GM12873 (cell line): Measurements from ENCODE around the gene NACA2.

Experiments
- TF ChIP-seq, protein P1 (sequence below): IDR thresholded peaks from 2 replicates; pipeline ENCODE4 v1.5.1; 2012; ENCODE audit warnings: low read depth, mild to moderate bottlenecking, moderate library complexity, low read length, control low read depth; ENCODE audit not compliant: insufficient read depth; ENCODE audit errors: missing control alignments

Gene NACA2

DNA sequence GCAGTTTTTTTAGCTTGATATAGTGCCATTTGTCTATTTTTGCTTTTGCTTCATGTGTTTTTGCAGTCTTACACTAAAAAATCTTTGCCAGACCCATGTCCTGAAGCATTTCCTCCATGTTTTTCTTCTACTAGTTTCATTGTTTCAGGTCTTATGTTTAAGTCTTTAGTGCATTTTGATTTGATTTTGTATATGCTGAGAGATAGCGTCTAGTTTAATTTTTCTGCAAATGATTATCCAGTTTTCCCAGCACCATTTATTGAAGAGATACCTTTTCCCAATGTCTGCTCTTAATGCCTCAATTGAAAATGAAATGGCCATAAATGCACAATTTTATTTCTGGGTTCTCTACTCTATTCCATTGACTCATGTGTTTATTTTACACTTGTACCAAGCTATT, 40.8 kb upstream of the NACA2 start:
- TF ChIP-seq, protein P1, sequence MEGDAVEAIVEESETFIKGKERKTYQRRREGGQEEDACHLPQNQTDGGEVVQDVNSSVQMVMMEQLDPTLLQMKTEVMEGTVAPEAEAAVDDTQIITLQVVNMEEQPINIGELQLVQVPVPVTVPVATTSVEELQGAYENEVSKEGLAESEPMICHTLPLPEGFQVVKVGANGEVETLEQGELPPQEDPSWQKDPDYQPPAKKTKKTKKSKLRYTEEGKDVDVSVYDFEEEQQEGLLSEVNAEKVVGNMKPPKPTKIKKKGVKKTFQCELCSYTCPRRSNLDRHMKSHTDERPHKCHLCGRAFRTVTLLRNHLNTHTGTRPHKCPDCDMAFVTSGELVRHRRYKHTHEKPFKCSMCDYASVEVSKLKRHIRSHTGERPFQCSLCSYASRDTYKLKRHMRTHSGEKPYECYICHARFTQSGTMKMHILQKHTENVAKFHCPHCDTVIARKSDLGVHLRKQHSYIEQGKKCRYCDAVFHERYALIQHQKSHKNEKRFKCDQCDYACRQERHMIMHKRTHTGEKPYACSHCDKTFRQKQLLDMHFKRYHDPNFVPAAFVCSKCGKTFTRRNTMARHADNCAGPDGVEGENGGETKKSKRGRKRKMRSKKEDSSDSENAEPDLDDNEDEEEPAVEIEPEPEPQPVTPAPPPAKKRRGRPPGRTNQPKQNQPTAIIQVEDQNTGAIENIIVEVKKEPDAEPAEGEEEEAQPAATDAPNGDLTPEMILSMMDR: no peak

DNA sequence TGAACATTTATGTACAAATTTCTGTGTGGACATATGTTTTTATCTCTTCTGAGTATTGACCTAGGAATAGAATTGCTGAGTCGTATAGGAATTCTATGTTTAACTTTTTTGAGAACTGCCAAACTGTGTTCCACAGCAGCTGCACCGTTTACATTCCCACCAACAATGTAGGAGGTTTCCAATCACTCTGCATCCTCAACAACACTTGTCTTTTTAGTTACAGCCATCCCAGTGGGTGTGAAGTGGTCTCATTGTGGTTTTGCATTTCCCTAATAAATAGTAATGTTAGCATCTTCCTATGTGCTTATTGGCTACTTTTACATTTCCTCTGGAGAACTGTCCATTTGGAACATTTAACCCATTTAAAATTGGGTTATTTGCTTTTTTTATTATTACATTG, 36.6 kb upstream of the NACA2 start:
- TF ChIP-seq, protein P1: no peak

DNA sequence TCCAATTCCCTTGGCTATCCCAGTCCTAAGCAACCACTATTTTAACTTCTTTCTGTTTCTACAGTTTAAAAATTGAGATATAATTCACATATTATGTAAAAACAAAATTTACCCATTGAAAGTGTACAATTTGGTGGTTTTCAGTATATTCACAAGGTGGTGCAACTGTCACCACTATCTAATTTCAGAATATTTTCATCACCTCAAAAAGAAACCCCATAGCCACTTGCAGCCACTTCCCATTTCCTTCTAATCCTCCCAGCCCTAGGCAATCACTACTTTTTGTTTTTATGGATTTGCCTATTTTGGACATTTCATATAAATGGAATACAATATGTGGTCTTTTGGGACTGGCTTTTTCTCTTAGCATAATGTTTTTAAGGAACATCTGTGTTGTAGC, 36.1 kb upstream of the NACA2 start:
- TF ChIP-seq, protein P1: no peak

DNA sequence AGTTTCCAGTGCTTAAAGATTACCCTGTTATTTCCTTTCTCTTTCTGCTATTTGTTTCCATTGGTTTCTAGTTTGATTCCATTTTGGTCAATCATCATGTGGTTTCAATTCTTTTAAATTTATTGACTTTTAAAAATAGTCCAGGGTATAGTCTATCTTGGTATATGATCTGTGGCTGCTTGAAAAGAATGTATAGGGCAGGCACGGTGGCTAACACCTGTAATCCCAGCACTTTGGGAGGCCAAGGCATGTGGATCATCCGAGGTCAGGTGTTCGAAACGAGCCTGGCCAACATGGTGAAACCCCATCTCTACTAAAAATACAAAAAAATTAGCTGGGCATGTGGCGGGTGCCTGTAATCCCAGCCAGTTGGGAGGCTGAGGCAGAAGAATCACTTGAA, 34.5 kb upstream of the NACA2 start:
- TF ChIP-seq, protein P1: no peak

DNA sequence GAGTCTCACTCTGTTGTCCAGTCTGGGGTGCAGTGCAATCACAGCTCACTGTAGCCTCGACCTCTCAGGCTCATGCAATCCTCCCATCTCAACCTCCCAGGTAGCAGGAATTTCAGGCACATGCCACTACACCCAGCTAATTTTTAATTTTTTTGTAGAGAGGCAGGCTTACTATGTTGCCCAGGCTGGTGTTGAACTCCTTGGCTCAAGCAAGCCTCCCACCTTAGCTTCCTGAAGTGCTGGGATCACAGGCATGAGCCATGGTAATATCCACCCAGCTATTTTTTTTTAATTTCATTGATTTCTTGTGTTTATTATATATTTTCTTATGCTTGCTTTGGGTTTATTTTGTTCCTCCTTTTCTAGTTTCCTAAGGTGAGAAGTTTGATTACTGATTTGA, 33.9 kb upstream of the NACA2 start:
- TF ChIP-seq, protein P1: no peak

DNA sequence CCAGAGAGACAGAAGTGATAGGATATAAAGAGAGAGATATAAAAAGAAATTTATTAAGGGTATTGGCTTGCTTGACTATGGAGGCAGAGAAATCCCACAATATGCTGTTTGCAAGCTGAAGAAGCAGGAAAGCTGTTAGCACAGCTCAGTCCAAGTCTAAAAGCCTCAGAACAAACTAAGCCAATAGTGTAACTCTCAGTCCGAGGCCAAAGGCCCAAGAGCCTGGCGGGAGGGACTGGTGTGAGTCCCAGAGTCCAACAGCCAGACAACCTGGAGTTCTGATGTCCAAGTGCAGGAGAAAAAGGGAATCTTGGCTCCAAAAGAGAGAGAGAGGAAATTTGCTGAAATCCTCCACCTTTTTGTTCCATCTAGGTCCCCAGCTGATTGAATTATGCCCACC, 30.3 kb upstream of the NACA2 start:
- TF ChIP-seq, protein P1: no peak

DNA sequence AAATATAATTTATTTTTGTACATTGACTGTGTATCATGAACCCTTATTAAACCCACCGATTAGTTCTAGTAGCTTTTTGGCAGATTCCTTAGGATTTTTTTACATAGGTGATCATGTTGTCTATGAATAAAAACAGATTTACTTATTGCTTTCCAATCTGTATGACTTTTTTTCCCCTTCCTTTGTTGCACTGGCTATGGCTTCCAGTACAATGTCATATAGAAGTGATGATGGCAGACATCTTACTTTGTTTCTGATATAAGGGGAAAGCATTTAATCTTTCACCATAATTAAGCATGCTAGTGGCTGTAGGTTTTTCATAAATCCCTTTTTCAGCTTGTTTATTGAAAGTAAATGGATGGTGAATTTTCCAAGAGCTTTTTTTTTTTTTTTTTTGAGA, 28.9 kb upstream of the NACA2 start:
- TF ChIP-seq, protein P1: no peak
